SU-DHL-6 (cell line): ENCODE results near the gene THAP6.
A peak's percentile ranks its signal among the peaks of the same experiment; 100 is the strongest.

Experiments
- H2AFZ ChIP-seq: fragments of 200-600 bp; sonication (generic); 2 replicates; pipeline ENCODE4 v1.6.1; 2014; ENCODE audit warnings: low read depth, mild to moderate bottlenecking, moderate library complexity, mixed read lengths, antibody characterized with exemption, low read length; ENCODE audit not compliant: severe bottlenecking
- H3F3A ChIP-seq: fragments of 200-600 bp; shearing (Covaris generic); 2 replicates; pipeline ENCODE4 v1.6.0; 2016; ENCODE audit warnings: antibody characterized with exemption, mild to moderate bottlenecking; ENCODE audit not compliant: insufficient read depth
- H3K27ac ChIP-seq: fragments of 200-600 bp; sonication (generic); 2 replicates; pipeline ENCODE4 v1.5.1; 2016; ENCODE audit warnings: low read depth, mild to moderate bottlenecking, low read length, moderate library complexity, mixed read lengths
- H3K27me3 ChIP-seq: fragments of 200-600 bp; sonication (generic), shearing (Covaris generic); 2 replicates; pipeline ENCODE4 v1.6.0; 2014; ENCODE audit warnings: mild to moderate bottlenecking, low read length
- H3K36me3 ChIP-seq: fragments of 200-600 bp; sonication (generic); 2 replicates; pipeline ENCODE4 v1.6.1; 2014; ENCODE audit warnings: mild to moderate bottlenecking, low read length, mixed read lengths
- H3K4me2 ChIP-seq: fragments of 300-600, 200-600 bp; shearing (Covaris generic), sonication (generic); 2 replicates; pipeline ENCODE4 v1.6.0; 2014; ENCODE audit warnings: low read length, low read depth, mild to moderate bottlenecking; ENCODE audit not compliant: poor library complexity, severe bottlenecking
- H3K4me3 ChIP-seq: fragments of 200-600 bp; sonication (generic); 2 replicates; pipeline ENCODE4 v1.5.1; 2014; ENCODE audit warnings: antibody characterized with exemption, low read length, mild to moderate bottlenecking, mixed read lengths; ENCODE audit not compliant: insufficient read depth, poor library complexity, severe bottlenecking
- H3K79me2 ChIP-seq: fragments of 200-600 bp; sonication (generic); 2 replicates; pipeline ENCODE4 v1.6.1; 2014; ENCODE audit warnings: mild to moderate bottlenecking, low read length, moderate library complexity; ENCODE audit not compliant: insufficient read depth
- H3K9ac ChIP-seq: fragments of 200-600 bp; sonication (generic); 2 replicates; pipeline ENCODE4 v1.7.0; 2014; ENCODE audit warnings: mild to moderate bottlenecking, low read length
- H3K9me2 ChIP-seq: fragments of 200-600 bp; sonication (generic); replicated peaks from 2 replicates; pipeline ENCODE4 v1.6.1; 2014; ENCODE audit warnings: low read length; ENCODE audit not compliant: insufficient read depth
- H3K9me3 ChIP-seq: fragments of 200-600 bp; sonication (generic); 2 replicates; pipeline ENCODE4 v1.6.1; 2014; ENCODE audit warnings: low read length, mixed read lengths; ENCODE audit not compliant: insufficient read depth
- H4K20me1 ChIP-seq: fragments of 200-600 bp; sonication (generic); 2 replicates; pipeline ENCODE4 v1.6.1; 2014; ENCODE audit warnings: low read depth, mild to moderate bottlenecking, antibody characterized with exemption, low read length, moderate library complexity, mixed read lengths
- EZH2phosphoT487 ChIP-seq: fragments of 200-600 bp; sonication (generic), shearing (Covaris generic); conservative IDR thresholded peaks from 2 replicates; pipeline ENCODE4 v1.6.1; 2018; ENCODE audit warnings: mild to moderate bottlenecking, antibody characterized with exemption, low read length, moderate library complexity, mixed read lengths
- TF ChIP-seq, protein P1 (sequence below): fragments of 200-600 bp; sonication (generic); IDR thresholded peaks from one replicate; pipeline ENCODE4 v1.5.1; 2017; ENCODE audit warnings: antibody characterized with exemption, mild to moderate bottlenecking, low read length, moderate library complexity; ENCODE audit not compliant: insufficient read depth, poor library complexity, severe bottlenecking

THAP6 gene

DNA sequence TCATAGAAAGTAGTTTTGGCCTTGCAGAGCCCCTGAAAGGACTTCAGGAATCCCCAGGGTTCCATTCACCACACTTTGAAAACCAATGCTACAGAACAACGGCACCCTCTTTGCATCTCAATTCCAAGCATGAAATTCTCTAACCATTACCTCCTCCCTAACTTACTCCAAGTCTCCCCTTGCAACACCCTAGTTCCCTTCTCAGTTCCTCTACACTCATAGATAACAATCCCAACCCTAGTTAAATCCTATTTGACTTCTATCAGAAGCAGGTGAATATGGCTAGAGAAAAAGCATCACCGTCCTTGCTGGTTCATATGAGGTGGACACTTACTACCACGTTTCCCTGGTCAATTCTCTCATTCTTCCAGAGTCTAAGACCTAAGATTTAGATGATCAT is 2.4 kb upstream of the THAP6 start:
- H3K27me3 ChIP-seq, result no peaks in the 10 kb centered on the region
- H3K36me3 ChIP-seq, result no peaks in the 10 kb centered on the region; the same call in 1 of the 2 replicates
- H3K9me2 ChIP-seq, result no peaks in the 10 kb centered on the region
- H2AFZ ChIP-seq, result no peak overlapping the region
- no peaks in the 10 kb centered on the region for H3K9me3 ChIP-seq
- no peak for TF ChIP-seq EZH2phosphoT487
- TF ChIP-seq, protein P1, sequence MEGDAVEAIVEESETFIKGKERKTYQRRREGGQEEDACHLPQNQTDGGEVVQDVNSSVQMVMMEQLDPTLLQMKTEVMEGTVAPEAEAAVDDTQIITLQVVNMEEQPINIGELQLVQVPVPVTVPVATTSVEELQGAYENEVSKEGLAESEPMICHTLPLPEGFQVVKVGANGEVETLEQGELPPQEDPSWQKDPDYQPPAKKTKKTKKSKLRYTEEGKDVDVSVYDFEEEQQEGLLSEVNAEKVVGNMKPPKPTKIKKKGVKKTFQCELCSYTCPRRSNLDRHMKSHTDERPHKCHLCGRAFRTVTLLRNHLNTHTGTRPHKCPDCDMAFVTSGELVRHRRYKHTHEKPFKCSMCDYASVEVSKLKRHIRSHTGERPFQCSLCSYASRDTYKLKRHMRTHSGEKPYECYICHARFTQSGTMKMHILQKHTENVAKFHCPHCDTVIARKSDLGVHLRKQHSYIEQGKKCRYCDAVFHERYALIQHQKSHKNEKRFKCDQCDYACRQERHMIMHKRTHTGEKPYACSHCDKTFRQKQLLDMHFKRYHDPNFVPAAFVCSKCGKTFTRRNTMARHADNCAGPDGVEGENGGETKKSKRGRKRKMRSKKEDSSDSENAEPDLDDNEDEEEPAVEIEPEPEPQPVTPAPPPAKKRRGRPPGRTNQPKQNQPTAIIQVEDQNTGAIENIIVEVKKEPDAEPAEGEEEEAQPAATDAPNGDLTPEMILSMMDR, result no peak
- peaks cover 47% of the 10 kb centered on the region for H3K79me2 ChIP-seq
- no peaks in the 10 kb centered on the region for H3F3A ChIP-seq
- H3K27ac ChIP-seq, result no peak overlapping the region
- peak overlapping the region; percentile 95 for H3K4me2 ChIP-seq
- no peak overlapping the region for H3K4me3 ChIP-seq
- no peaks in the 10 kb centered on the region for H4K20me1 ChIP-seq
- H3K9ac ChIP-seq, result peak overlapping the region; percentile 32; the same call in 1 of the 2 replicates

DNA sequence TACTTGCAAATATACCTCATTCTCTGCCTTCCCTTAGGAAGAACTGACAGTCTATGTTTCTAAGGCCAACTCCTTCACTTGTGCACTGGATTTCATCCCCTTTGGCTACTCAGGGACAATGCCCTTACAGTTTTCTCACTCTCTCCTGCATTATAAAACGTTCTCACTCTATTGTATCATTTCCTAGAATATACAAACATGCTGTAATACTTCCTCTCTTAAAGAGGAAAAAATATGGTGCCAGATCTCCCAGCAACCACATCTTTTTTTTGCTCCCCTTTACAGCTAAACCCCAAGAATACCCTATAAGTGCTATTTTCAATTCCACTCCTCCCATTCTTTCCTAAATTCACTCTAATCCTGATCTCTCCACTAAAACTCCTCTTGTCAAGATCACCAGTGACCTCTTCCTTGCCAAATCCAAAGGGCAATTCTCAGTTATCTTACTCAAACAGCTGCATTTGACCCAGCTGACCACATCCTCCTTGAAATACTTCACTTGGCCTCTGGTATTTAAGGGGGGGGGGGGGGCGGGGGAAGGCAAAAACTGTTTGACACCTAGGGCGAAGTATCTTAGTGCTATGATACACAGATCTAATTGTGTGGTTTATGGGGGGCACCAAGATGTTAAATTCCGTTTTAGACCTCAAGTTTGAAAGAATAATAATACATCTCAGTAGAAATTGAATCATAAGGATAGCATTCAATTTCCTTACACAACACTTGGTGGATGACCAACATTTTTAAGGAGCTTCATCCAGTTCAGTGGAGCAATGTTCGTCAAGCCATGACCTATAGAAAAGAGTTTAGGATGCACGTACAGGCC is 1.7 kb upstream of the THAP6 start:
- no peaks in the 10 kb centered on the region for H4K20me1 ChIP-seq
- 0 out of 2 replicates have a peak overlapping the region, but pooled peaks have one; percentile 22 for H3K27ac ChIP-seq
- peak overlapping the region; percentile 83 for H3K9ac ChIP-seq
- H3F3A ChIP-seq, result no peaks in the 10 kb centered on the region
- H3K4me2 ChIP-seq, result peak overlapping the region; percentile 95
- no peaks in the 10 kb centered on the region; the same call in 1 of the 2 replicates for H3K36me3 ChIP-seq
- H3K4me3 ChIP-seq, result peak overlapping the region; percentile 91
- H3K27me3 ChIP-seq, result no peaks in the 10 kb centered on the region
- no peaks in the 10 kb centered on the region for H3K9me3 ChIP-seq
- no peak overlapping the region for H2AFZ ChIP-seq
- H3K9me2 ChIP-seq, result no peaks in the 10 kb centered on the region
- TF ChIP-seq, protein P1, result no peak
- TF ChIP-seq EZH2phosphoT487, result no peak
- H3K79me2 ChIP-seq, result peaks cover 47% of the 10 kb centered on the region

DNA sequence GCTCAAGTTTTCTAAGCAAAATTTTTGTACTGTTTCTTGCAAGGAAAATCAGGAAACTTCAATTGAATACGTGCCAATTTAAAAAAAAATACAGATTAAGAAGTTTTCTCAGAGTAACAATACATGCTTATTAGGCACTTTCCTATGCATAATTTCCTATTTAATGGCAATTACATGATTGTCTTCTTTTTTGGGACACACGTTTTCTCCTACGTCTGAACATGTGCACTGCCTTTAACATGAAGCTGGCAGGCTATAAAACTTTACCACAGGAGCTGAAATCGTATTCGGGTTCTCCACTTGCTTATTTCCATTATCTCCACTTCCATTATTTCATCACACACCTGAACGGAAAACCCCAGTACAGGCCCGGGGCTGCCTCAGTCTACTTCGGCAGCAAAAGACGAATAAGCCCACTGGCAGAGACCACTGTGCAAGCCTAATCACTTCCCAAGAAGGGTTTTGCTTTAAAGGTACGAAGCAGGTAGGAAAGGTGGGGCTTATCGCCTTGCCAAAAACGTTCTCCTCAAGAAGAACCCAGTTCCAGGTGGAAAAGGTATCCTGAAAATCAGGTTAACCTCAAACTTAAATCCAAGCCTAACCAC is 645 bp upstream of the THAP6 start:
- Histone ChIP-seq H3K36me3 (no peaks in the 10 kb centered on the region; the same call in 1 of the 2 replicates), H3K9me2 (no peaks in the 10 kb centered on the region)
- TF ChIP-seq, protein P1, result no peak
- no peak for TF ChIP-seq EZH2phosphoT487

More for the DNA sequence above, 645 bp upstream of the THAP6 start:
- Histone ChIP-seq H4K20me1 (no peaks in the 10 kb centered on the region), H3K27me3 (no peaks in the 10 kb centered on the region), H3K9me3 (no peaks in the 10 kb centered on the region), H3K79me2 (peaks cover 47% of the 10 kb centered on the region), H3K4me3 (peak overlapping the region; percentile 91), H3K9ac (peak overlapping the region; percentile 83), H3F3A (no peaks in the 10 kb centered on the region), H3K27ac (peak overlapping the region; percentile 93), H3K4me2 (peak overlapping the region; percentile 95), H2AFZ (peak overlapping the region; percentile 93)
